ENCODE data around the gene POP5.

Gene POP5

GRCh38 chr12:120588948-120589930 lies 8.0 kb upstream of the POP5 start:
- no peak for DNase-seq

GRCh38 chr12:120588371-120588770 lies 7.2 kb upstream of the POP5 start:
- DNase-seq, result no peak

- DNase-seq, result no peak
These were observed 5.7 kb upstream of the POP5 start for GRCh38 chr12:120586860-120587259.

GRCh38 chr12:120586206-120586605 lies 5.0 kb upstream of the POP5 start:
- DNase-seq, result no peak

GRCh38 chr12:120584343-120585149 lies 3.3 kb upstream of the POP5 start:
- DNase-seq, result peak; percentile 4

- DNase-seq, result no peak
These were observed 2.4 kb upstream of the POP5 start for GRCh38 chr12:120583478-120584030.

- no peak for DNase-seq
These were observed 796 bp upstream of the POP5 start for GRCh38 chr12:120581998-120582397.

GRCh38 chr12:120579179-120579578 lies 2.0 kb downstream of the POP5 start:
- DNase-seq, result no peak

- DNase-seq, result no peak
These were observed 7.1 kb downstream of the POP5 start for GRCh38 chr12:120574106-120574505.

GRCh38 chr12:120573560-120573959 lies 7.6 kb downstream of the POP5 start:
- no peak for DNase-seq

GRCh38 chr12:120571299-120571698 lies 9.9 kb downstream of the POP5 start:
- DNase-seq, result no peak

GRCh38 chr12:120563495-120563894 lies 17.7 kb downstream of the POP5 start:
- no peak for DNase-seq

- no peak for DNase-seq
These were observed 18.3 kb downstream of the POP5 start for GRCh38 chr12:120562906-120563305.

GRCh38 chr12:120557589-120557988 lies 23.6 kb downstream of the POP5 start:
- DNase-seq, result no peak

- DNase-seq, result no peak
These were observed 26.5 kb downstream of the POP5 start for GRCh38 chr12:120554678-120555077.

GRCh38 chr12:120546050-120546386 lies 35.2 kb downstream of the POP5 start:
- no peak for DNase-seq

GRCh38 chr12:120544691-120545090 lies 36.5 kb downstream of the POP5 start:
- DNase-seq, result no peak

- no peak for DNase-seq
These were observed 39.0 kb downstream of the POP5 start for GRCh38 chr12:120542166-120542565.

- DNase-seq, result no peak
These were observed 40.8 kb downstream of the POP5 start for GRCh38 chr12:120540445-120540844.

GRCh38 chr12:120539303-120539702 lies 41.9 kb downstream of the POP5 start:
- DNase-seq, result no peak

- DNase-seq, result no peak
These were observed 42.7 kb downstream of the POP5 start for GRCh38 chr12:120538281-120539156.

- DNase-seq, result no peak
These were observed 43.4 kb downstream of the POP5 start for GRCh38 chr12:120537856-120538220.

Measured in NCI-H524 treated with DMSO at 0.1 percent for 48 hours (cell line).